Islet precursor cell (in vitro differentiated cells): ENCODE results near the gene CANT1.

Experiments used
- DNase-seq: peaks from one replicate; pipeline ENCODE4 v3.0.0-alpha.2; 2018

CANT1 gene

GRCh38 chr17:79009397-79010303 is at the start of gene CANT1:
Gene CANT1, minus strand, starts transcription at chr17:79009764. Its CDS starts 12,142 bp downstream, at chr17:78997622.
- DNase-seq, result peak; percentile 92

GRCh38 chr17:79057737-79058385 is 48.3 kb upstream of the CANT1 start:
- no peak for DNase-seq

GRCh38 chr17:79055197-79055596 is 45.6 kb upstream of the CANT1 start:
- no peak for DNase-seq

- no peak for DNase-seq
These were observed 44.8 kb upstream of the CANT1 start for GRCh38 chr17:79054200-79054960.

- no peak for DNase-seq
These were observed 43.8 kb upstream of the CANT1 start for GRCh38 chr17:79053251-79053925.

- no peak for DNase-seq
These were observed 42.6 kb upstream of the CANT1 start for GRCh38 chr17:79052131-79052530.

GRCh38 chr17:79051306-79051705 is 41.7 kb upstream of the CANT1 start:
- DNase-seq, result no peak

- no peak for DNase-seq
These were observed 41.0 kb upstream of the CANT1 start for GRCh38 chr17:79050551-79050950.

GRCh38 chr17:79049821-79050220 is 40.3 kb upstream of the CANT1 start:
- no peak for DNase-seq

- DNase-seq, result no peak
These were observed 39.5 kb upstream of the CANT1 start for GRCh38 chr17:79048826-79049755.

- no peak for DNase-seq
These were observed 38.6 kb upstream of the CANT1 start for GRCh38 chr17:79047923-79048825.

GRCh38 chr17:79047291-79047920 is 37.8 kb upstream of the CANT1 start:
- DNase-seq, result no peak

- no peak for DNase-seq
These were observed 37.3 kb upstream of the CANT1 start for GRCh38 chr17:79046916-79047280.

GRCh38 chr17:79046197-79046915 is 36.8 kb upstream of the CANT1 start:
- no peak for DNase-seq

GRCh38 chr17:79045842-79046196 is 36.3 kb upstream of the CANT1 start:
- peak; percentile 94 for DNase-seq

GRCh38 chr17:79045001-79045729 is 35.6 kb upstream of the CANT1 start:
- DNase-seq, result no peak

- DNase-seq, result no peak
These were observed 34.9 kb upstream of the CANT1 start for GRCh38 chr17:79044462-79044861.

GRCh38 chr17:79043931-79044320 is 34.4 kb upstream of the CANT1 start:
- no peak for DNase-seq
